A673 (cell line): ENCODE measurements around the gene PRDM16.

ENCODE experiments used
- EZH2 ChIP-seq: fragments of 200-600 bp; sonication (generic); IDR thresholded peaks from 2 replicates; pipeline ENCODE4 v1.6.1; 2017; ENCODE audit warnings: borderline replicate concordance, low read depth, mild to moderate bottlenecking, mixed read lengths, antibody characterized with exemption, low read length; ENCODE audit not compliant: poor library complexity, severe bottlenecking
- TF ChIP-seq, protein P1 (sequence below): fragments of 300-800, 200-600 bp; sonication (generic); conservative IDR thresholded peaks from 2 replicates; pipeline ENCODE4 v1.5.1; 2017; ENCODE audit warnings: low read depth, mild to moderate bottlenecking, antibody characterized with exemption, low read length, moderate library complexity, mixed read lengths

DNA sequence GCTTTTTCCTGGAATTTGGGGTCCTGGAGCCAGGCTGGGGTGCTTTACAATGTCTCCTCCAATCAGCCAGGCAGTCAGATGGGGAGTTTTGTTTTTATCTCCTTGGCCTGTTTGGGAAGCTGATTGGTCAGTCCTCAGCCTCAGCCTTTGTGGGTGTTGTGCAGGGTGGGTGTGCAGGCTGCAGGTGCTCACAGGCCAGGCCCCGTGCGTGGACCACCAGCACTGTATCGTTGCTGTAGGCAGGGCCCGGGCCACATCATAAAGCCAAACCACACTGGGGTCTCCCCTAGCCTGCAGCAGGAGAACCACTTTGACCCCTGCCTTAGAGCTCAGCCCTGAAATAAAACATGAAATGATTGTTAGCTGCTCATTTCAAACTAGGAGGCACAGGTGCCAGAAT is 8.6 kb downstream of the PRDM16 start:
- TF ChIP-seq, protein P1, sequence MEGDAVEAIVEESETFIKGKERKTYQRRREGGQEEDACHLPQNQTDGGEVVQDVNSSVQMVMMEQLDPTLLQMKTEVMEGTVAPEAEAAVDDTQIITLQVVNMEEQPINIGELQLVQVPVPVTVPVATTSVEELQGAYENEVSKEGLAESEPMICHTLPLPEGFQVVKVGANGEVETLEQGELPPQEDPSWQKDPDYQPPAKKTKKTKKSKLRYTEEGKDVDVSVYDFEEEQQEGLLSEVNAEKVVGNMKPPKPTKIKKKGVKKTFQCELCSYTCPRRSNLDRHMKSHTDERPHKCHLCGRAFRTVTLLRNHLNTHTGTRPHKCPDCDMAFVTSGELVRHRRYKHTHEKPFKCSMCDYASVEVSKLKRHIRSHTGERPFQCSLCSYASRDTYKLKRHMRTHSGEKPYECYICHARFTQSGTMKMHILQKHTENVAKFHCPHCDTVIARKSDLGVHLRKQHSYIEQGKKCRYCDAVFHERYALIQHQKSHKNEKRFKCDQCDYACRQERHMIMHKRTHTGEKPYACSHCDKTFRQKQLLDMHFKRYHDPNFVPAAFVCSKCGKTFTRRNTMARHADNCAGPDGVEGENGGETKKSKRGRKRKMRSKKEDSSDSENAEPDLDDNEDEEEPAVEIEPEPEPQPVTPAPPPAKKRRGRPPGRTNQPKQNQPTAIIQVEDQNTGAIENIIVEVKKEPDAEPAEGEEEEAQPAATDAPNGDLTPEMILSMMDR = no peak
- no peak for TF ChIP-seq EZH2
